Glomerular endothelial cell (primary cell): ENCODE measurements around the gene RBP7. TPM values are rescaled to one million over a fixed set of nuclear protein-coding genes. Genes with fewer than 3 reads are reported as not detected.
"Not testable (repeated sequence)": the region's sequence is repeated elsewhere in the genome, so short reads cannot be mapped to it uniquely, and the experiment has no call there.

Experiments
- DNase-seq: peaks from one replicate; pipeline ENCODE4 v3.0.0-alpha.2; 2011; ENCODE audit warnings: low read depth, low spot score; ENCODE audit errors: extremely low read depth
- total RNA-seq: library from RNA; depleted of rRNA; stranded (reverse); fragments of >200 nt; gene quantifications from 2 replicates; pipeline ENCODE4 v1.2.3, GENCODE V29; 2015

RBP7 gene
- 0.68 TPM in 1 of 2 replicates, not detected in the other for total RNA-seq

DNA sequence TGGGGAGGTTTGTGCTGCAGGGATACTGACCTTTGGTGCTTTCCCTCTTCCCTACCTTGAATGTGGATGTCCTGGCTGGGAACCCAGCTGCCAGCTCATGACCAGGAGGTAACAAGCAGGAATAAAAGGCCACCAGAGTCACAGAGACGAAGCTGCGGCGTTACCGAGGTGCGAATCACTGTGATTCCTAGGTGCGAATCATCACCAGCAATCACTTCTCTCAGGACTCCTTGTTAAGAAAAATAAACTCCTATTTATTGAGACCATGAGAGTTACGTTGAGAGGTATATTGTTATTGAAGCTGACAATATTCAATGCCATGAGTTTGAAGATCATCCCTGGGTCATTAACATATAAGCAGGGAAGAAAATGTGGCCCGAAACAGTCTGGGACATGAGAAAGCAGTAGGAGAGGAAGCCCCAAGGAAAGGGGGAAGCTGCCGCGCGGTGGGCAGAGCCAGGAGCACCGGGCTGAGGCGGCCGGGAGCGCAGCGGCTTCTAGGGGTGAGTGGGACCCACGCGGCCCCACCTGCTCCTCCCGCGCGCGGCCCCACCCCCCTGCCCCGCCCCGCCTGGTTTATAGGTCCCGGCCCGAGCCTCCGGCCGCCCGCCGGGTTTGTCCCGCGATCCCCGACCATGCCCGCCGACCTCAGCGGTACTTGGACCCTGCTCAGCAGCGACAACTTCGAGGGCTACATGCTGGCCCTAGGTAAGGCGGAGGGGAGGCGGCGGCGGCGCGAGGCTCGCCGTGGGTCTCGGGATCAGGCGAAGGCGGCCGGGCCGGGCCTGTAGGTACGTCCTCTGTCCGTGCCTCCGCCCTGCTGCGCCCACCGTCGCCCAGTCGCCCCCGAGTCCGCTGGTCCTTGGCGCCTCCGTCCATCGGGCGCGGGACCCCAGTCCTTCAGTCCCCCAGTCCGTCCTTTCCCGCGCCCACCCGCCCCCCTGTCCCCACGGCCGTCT lies at the start of gene RBP7:
RBP7 (plus strand) TSS at position 605 of the 959 bp plus-strand sequence; CDS start at position 636, 31 bp downstream.
- DNase-seq: no peak

DNA sequence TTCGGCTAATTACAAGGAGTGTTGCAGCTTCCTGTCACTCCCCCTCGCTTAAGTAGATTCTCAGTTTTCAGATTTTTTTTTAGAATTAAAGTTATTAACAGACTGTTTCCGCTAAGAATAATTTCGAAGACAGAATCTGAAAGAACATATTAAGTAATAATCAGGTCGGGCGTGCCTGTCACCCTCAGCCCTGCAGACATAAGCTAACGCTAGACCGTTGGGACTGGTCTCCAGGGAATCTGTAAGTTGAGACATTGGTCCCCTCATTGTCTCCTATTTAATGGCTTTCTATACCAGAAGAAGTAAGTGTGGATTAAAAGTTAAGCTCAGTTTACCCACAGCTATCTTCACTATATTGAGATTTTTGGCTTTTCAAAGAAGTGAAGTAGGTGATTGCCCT lies 39.3 kb upstream of the RBP7 start:
- no peak for DNase-seq

DNA sequence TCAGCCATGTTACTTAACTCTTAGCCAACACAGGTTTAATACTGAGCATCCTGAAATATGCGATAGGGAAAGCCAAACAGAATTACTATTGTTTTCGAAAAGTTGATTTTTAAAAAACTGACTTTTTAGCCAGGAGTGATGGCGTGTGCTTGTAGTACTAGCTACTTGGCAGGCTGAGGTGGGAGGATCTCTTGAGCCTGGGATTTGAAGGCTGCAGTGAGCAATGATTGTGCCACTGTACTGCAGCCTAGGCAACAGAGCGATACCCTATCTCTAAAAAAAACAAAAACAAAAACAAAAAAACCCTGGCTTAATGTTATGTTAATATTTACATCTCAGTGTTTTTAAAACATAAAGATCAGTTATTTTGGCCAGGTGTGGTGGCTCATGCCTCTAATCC lies 37.0 kb upstream of the RBP7 start:
- DNase-seq: no peak

DNA sequence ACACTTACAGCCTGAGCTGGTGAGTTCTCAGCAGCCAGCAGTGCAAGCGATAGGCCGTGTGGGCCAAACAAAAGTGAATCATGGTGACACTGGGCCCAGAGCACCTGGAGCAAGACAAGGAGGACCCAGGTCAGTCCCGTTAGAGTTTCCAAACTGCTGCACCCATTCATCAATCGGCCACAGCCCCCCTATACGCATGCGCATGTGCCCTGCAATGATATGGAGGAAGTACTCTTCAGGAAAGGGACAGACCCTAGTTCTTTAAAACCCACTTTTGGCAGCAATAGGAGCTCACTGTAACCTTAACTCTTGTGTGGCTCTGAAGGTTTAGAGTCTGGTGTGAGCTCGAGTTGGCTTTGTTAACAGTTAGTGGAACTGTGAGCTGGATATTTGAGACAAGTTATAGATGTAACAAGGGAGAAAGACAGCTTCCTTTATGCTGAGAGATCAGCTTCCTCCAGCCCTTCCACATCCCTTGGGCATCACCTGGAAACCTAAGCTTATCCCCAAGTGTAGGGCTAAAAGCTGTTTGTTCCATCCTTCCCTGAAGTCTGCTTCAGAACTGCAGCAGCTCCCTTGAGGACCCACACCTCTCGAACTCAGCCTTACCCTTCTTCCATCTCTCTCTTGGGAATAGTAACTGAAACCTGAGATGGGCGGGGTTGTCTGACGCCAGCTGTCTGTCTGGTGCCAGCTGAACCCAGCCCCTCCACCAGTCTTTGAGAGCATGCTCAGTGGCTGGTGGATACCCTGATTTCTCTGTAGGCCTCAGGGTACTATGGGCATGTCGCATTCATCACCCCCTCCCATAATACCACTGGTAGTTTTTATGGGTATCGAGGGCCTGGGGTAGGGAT lies 36.1 kb upstream of the RBP7 start:
- DNase-seq: no peak

DNA sequence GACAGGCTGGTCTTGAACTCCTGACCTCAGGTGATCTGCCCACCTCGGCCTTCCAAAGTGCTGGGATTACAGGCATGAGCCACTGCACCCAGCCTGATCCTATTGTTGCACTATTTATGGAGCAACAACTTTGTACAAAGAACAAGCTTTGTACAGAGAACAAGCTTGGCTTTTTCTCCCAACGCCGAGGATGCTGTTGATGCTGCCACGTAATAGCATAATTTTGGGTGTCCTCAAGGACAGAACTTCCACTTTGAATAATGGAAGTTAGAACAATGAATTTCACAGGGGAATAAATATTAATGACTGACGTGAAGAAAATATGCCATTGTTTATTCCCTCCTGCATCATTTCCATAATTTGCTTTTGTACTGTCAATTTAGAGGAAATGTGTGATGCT lies 12.8 kb upstream of the RBP7 start:
- no peak for DNase-seq

DNA sequence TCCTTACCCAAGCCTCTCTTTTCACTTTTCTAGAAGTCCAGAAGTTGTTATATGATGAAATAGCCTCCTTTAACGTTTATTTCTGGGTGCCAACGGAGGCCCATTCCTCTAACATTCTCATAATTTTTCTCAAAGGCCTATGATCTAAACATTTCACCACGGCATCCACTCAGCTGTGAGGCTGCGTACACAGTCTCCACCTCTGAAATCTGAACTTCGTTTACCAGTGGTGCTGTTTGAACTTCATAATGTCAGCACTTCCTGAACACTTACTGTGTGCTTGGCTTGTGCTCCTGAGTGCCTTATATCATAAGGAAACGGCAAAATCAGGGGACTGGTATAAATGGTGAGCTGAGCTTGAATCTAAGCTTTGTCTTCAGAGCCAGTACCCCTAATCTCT lies 12.0 kb upstream of the RBP7 start:
- no peak for DNase-seq

DNA sequence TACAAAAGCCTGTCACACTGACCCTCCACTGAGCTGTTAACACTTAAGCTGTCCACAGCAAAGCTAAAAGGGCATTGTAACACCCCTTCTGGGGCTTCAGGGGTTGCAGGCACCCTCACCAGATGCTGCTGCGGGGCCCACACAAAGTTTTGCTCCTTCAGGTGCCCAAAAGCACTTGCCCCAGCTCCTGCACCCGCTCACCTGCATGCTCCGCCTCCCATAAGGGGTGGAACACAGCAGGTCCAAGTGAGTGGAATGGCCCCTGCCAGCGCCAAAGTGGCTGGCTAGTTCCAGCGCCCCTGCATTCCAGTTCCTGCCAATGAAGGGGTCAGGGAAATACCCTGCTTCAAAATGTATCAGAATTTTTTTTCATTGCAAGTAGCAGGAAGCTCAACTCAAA lies 7.3 kb upstream of the RBP7 start:
- no peak for DNase-seq

DNA sequence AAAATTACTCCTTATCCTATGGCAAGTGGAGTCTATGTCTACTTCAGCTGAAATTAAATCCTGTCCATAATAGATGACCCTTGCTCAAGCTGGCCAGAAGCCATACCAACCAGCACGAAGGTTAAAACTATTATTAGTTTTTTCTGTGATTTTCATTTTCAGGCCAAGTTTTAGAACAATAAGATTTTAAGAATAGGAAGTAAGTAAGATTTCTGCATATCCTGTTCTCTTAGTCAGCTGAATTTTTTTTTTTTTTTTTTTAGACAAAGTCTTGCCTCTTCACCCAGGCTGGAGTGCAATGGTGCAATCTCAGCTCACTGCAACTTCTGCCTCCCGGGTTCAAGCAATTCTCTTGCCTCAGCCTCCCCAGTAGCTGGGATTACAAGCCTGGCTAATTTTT lies 6.1 kb upstream of the RBP7 start:
- DNase-seq: peak; percentile 64

DNA sequence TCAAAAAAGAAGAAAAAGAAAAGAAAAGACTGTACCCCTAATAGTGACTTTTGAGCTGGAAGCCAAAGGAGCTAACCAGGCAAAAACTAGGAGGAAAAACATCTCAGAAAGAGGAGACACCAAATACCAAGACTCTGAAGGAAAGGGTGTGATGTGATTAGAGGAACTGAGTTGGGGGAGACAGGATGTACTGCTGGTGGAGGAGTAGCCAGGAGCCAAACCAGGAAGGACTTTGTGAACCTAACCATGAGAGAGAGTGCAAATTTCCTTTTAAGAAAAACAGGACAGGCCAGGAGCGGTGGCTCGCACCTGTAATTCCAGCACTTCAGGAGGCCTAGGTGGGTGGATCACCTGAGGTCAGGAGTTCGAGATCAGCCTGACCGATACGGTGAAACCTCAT lies 4.1 kb upstream of the RBP7 start:
- DNase-seq: no peak

DNA sequence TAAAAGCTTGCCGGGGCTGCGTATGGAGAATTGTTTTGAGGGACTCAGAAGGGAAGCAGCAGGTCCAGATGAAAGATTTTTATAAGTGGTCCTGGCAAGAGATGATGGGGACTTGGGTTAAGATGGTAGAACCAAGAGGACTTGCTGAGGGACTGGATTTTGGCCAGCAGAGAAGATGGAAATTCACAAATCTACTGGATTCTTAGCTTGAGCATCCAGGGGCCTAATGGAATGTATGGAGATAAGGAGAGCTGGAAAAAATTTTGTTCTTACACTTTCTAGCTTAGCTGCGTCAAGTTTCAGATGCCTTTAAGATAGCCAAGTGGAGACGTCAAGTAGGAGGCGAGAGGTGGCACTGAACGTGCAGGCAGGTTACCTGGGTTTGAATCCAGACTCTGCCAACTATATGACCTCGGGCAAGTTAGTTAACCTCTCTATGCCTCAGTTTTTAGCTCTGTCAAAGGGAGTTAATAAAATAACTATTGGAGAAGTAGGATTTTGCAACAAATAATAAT lies 3.4 kb upstream of the RBP7 start:
- no peak for DNase-seq

DNA sequence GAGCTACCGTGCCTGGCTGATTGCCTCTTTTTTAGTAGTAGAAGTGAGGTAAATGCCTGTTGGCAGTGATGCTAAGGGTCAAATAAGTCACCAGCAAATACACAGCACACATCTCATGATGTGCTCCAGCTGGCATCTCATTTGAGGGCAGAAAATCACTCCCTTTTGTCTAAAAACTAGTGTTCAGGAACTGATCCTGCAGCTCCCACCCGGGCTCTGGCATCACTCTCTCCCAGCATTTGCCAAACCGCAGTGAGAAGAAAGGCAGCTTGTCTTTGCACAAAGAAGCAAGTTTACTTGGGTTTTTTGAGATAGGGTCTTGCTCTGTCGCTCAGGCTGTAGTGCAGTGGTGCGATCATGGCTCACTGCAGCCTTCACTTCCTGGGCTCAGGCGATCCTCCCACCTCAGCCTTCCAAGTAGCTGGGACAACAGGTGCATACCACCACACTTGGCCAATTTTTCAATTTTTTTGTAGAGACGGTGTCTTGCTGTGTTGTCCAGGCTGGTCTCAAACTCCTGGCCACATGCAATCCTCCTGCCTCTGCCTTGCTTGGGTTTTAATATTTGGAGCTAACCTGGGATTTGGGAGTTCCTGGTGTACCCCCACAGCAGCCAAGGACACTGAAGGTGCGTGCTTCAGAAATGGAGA lies 4.1 kb downstream of the RBP7 start:
- no peak for DNase-seq

DNA sequence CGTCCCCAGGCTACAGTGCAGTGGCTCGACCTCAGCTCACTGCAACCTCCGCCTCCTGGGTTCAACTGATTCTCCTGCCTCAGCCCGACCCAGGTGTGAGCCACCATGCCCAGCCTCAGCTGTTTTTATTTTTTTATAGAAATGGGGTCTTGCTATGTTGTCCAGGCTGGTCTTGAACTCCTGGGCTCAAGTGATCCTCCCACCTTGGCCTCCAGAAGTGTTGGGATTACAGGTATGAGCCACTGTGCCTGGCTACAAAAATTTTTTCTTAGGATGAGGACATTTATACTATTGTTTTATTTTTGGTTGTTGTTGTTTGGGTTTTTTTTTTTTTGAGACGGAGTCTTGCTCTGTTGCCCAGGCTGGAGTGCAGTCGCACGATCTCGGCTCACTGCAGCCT lies 8.2 kb downstream of the RBP7 start:
- not testable (repeated sequence) for DNase-seq

DNA sequence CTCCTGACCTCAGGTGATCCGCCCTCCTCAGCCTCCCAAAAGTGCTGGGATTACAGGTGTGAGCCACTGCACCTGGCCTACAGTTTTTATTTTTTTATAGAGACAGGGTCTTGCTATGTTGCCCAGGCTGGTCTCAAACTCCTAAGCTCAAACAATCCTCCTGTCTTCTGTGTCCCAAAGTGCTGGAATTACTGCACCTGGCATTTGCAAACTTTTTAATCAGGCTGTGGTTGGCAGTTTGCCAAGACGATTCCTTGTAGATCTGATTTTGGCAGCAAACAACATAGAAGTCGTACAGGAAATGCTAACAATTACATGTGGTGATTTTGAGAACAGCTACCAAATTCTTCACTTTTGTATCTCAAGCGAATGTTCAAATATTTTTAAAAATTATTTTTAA lies 10.1 kb downstream of the RBP7 start:
- no peak for DNase-seq

DNA sequence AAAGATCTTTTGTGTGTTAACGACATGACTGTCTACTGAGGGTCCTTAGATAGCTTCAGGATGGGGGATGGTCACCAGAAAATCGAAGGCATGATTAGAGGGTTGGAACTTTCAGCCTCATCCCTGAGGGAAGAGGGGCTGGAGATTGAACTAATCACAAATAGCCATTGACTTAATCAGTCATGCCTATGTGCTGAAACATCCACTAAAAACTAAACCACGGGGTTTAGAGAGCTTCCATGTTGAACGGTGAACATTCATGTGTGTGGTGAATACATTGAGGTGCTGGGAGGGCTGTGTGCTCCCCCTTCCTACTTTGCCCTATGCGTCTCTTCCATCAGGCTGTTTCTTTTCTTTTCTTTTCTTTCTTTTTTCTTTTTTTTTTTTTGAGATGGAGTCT lies 17.0 kb downstream of the RBP7 start:
- no peak for DNase-seq

DNA sequence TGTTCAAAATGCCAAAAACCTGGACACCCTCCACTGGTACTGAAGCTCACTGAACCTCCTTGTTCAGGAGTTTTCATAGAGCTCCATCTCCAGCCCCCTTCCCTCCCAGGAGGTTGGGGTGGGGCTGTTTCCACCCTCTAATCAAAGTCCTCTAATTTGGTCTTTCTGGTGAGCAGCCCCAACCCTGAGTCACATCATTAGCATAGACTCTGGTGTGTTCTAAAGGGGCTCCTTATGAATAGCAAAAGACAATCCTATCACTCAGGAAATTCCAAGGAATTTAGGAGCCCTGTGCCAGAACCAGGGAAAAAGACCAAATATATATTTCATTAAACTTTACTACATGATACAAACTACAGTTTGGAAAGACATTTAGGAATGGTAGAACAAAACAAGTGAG lies 22.5 kb downstream of the RBP7 start:
- no peak for DNase-seq

DNA sequence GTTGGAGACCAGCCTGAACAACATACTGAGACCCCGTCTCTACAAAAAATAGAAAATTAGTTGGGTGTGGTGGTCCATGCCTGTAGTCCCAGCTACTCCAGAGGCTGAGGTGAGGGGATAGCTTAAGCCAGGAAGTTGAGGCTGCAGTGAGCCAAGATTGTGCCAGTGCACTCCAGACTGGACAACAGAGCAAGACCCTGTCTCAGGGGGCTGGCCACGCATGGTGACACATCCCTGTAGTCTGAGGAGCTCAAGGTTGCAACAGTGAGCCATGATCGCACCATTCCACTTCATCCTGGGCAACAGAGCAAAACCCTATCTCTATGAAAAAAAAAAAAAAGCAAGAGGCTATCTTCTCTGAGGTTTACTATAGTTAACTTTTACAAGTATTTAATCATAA lies 23.1 kb downstream of the RBP7 start:
- no peak for DNase-seq

DNA sequence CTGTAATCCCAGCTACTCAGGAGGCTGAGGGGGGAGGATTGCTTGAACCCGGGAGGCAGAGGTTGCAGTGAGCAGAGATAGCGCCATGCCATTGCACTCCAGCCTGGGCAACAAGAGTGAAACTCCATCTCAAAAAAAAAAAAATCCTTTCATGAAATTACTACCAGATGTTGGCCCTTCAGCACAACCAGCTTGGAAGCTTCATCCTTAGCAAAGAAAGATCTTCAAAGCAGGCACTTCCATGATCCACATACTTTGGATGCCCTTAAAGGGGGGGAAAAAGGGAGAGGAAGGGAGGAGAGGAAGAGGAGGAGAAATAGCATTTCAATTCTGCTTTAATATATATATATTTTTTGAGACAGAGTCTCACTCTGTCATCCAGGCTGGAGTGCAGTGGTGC lies 23.6 kb downstream of the RBP7 start:
- not testable (repeated sequence) for DNase-seq

DNA sequence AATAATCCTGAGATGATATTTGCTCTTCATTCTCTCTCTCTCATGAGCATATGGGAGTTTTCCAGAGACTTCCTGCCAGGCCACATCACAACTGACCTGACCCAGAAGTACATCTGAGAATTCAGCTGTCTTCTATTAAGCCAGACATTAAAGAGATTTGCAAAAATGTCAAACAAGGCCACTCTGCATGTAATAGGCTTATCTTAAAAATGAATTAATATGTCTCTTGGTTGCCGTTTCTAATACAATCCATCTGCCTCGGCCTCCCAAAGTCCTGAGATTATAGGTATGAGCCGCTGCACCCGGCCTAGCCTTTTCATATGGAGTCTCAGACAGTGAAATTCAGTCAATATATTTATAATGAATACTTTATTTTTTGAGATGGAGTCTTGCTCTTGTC lies 25.0 kb downstream of the RBP7 start:
- not testable (repeated sequence) for DNase-seq

DNA sequence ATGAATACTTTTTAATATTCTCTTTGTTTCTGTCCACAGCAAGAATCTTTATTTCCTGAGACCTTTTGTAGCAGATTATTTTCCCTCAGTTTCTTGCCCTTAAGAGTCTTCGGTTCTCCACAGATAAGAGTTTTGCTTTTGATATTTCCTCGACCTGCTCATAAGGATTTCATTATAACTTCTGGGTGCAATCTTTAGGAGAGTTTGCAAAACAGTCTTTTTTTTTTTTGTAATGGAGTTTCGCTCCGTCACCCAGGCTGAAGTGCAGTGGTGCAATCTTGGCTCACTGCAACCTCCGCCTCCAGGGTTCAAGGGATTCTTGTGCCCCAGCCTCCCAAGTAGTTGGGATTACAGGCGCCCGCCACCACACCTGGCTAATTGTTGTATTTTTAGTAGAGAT lies 25.6 kb downstream of the RBP7 start:
- DNase-seq: no peak

DNA sequence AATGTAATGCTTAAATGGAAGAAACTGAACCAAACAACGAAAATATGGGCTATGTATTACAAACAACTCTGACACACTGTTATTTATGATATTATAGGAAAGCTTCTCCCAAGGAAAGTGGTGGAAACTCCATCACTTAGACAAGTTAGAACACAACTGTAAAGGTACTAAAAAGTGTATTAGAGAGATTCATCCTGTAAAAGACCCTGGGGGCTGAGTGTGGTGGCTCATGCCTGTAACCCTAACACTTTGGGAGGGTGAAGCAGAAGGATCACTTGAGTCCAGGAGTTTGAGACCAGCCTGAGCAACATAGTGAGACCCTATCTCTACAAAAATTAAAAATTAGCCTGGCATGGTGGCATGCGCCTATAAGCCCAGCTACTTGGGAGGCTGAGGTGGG lies 28.3 kb downstream of the RBP7 start:
- DNase-seq: no peak

DNA sequence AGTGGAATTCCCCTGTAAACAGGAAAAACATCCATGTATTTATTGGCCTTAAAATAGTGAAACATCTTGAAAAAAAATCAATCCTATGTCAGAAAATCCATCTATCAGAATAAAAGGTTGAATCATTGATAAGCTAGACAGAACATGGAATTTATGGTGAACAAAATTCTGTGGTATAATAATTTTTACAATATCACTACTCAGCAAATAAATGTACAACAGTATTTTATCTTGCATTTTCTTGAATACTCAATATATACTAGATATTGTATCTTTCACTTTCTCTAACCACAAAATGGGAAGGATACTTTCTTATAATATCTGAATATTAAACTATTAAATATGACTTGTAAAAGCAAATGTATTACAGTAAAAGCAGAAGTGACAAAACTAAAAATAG lies 30.0 kb downstream of the RBP7 start:
- DNase-seq: no peak
